ENCODE results near the gene GPANK1. TPM values are rescaled to one million over a fixed set of nuclear protein-coding genes. Genes with fewer than 3 reads are reported as not detected.

The GPANK1 gene
- polyA plus RNA-seq, 3 donors from 2014 or later, result 17.2 to 29.3 (median 22.9) TPM

DNA sequence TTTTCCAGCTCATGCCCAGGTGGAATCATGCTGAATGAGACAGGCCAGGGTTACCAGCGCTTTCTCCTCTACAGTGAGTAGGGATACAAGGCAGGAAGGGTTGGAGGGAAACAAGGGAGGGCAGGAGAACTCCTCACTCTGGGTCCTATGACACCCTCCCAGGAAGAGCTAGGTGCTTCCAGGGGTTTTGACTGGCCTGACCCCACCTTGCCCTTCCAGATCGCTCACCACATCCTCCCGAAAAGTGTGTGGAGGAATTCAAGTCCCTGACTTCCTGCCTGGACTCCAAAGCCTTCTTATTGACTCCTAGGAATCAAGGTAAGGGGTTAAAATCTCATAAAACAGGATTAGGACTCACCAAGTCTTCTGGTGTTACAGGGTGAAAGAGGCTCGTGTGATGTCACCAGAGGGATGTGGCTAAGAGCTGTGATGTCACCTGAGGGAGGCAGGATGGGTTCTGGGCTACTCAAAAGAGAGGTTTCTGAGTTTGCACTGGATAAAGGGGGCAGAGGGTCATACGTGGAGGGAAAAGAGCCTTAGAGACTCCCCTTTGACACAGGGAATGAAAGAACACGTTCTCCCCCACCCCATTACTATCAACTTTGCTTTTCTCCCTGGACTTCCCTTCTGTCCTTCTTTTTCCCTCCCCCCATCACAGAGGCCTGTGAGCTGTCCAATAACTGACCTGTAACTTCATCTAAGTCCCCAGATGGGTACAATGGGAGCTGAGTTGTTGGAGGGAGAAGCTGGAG, 7.2 kb downstream of the GPANK1 start:
- DNase-seq, result peak in 1 of 3 donors; percentile 11
- Mint-ChIP-seq H3K27ac (peak overlapping the region; percentile 70 to 84 (median 80)), H3K27me3 (ENCODE audit: low read depth in 3 of 3) (peaks cover 3 to 7% (median 5%) of the 10 kb centered on the region in 3 donors), H3K4me1 (peaks cover 66 to 76% of the 10 kb centered on the region in 2 donors), H3K36me3 (peaks cover 4 to 8% (median 5%) of the 10 kb centered on the region in 3 donors), H3K9me3 (no peaks in the 10 kb centered on the region), H3K4me3 (peak overlapping the region; percentile 42 to 87 (median 59))

DNA sequence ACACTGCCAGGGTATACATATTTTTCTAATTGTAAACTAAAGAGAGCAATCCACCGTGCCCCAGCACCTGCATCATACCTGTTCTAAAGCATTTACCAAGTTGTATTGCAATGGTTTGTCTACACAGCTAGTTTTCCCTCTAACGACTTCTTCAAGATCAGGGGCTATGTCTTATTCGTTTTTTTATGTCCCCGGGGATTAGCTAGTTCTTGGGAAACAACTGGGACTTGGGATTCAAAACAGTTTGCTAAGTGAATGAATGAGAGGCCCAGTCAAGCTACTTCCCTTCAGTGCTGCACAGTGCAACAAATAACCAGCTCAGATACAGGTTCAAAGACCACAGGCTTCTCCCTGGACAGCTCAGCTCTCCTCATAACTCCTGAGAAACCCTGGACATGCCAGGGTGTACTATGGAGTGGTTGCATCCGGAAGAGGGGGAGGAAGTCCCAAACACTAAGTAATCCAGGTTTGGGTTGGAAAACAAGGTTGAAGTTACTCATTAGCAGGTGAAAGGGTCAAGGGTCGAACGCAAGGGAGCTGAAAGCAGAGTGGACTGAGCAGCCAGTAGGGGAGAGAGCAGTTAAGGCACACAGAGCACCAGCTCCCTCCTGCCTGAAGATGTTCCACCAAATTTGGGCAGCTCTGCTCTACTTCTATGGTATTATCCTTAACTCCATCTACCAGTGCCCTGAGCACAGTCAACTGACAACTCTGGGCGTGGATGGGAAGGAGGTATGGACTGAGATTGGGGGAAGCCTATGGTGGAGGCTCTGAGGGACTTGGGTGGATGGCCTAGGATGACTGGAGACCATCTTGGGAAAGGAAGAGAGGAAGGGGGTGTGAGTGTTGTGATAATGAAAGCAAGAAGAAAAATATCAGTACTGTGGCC, 9.2 kb downstream of the GPANK1 start, which contains the start of gene APOM:
Gene APOM (plus strand): TSS at position 546 of the 889 bp plus-strand sequence. CDS start 73 bp downstream, at position 619.
- peak within 1 kb of the TSS; percentile 23 to 88 (median 57) for H3K27ac Mint-ChIP-seq
- H3K9me3 Mint-ChIP-seq, result no peaks in the 10 kb centered on the region
- H3K4me1 Mint-ChIP-seq, result peaks cover 70 to 83% of the 10 kb centered on the region in 2 donors

DNA sequence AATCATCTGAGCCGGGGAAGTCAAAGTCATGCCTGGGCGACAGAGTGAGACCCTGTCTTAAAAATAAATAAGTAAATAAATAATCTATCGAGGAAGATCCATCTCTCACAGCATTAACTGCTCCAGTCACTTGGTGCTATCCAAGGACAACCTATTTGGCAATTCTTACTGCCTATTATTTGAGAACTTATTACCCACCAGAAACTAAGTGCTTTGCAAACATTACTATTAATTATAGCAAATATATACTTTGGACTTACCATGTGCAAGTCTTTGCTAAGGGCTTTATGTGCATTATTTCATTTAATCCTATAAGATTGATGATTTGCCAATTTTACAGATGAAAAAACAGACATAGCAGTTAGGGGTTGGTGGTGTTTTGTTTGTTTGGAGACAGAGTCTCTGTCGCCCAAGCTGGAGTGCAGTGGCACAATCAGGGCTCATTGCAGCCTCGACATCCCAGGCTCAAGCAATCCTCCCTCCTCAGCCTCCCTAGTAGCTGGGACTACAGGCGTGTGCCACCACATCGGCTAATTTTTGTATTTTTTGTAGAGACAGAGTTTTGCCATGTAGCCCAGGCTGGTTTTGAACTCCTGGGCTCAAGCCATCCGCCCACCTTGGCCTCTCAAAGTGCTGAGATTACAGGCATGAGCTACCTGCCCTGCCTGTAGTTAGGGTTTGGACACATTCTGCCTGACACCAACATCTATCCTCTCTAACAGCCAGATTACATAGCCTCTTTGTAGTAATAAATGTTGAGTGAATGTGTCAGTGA, 10.0 kb downstream of the GPANK1 start:
- peaks cover 4 to 10% (median 5%) of the 10 kb centered on the region in 3 donors for H3K36me3 Mint-ChIP-seq
- peaks cover 68 to 86% of the 10 kb centered on the region in 2 donors for H3K4me1 Mint-ChIP-seq

More for the DNA sequence above, 9.2 kb downstream of the GPANK1 start, which contains the start of gene APOM:
- DNase-seq, result no peak
- H3K4me3 Mint-ChIP-seq, result peak within 1 kb of the TSS in 1 of 5 donors; percentile 35
- H3K36me3 Mint-ChIP-seq, result peaks cover 4 to 10% (median 5%) of the 10 kb centered on the region in 3 donors
- H3K27me3 Mint-ChIP-seq (ENCODE audit: low read depth in 3 of 3), result peaks cover 16 to 22% (median 16%) of the 10 kb centered on the region in 3 donors

DNA sequence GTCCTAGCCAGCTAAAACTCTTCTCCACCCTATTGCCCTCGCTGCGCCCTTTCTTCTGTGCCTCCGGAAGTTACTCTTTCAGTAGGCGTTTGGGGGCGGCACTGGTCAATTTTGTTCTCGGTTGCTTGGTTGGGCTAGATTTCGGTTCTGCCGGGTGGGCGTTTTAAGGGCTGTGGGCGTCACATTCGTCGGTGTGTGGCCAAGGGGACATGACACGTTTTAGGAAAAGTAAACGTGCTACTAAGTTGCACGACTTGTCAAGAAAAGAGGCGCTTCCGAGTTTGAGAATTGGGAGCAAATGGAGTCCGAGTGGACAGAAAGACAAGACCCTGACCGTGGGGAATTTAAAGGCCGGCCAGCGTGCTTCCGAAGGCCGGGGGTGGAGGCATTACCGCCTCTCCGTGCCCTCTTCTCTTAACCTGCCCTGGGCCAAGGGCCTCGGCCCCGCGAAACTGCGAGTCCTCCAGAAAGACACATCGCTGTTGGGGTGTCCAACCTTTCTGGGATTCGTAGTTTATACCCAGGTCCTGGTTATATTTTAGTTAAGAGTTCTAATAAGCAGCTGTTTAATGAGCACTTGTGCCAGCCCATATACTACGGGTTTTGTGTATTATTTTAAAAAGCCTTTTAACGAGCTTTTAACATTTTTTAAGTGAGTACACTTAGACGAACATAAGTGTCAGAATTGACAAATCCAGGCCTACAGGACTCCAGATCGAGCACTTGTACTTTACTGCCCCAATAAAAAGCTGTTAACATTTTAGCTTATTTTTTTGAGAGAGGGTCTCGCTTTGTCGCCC, 11.7 kb downstream of the GPANK1 start:
- Mint-ChIP-seq H3K4me1 (peaks cover 58 to 77% of the 10 kb centered on the region in 2 donors), H3K36me3 (peaks cover 4 to 19% (median 11%) of the 10 kb centered on the region in 3 donors), H3K27ac (peak overlapping the region; percentile 98 to 100 (median 100)), H3K27me3 (ENCODE audit: low read depth in 3 of 3) (peaks cover 16 to 24% (median 16%) of the 10 kb centered on the region in 3 donors), H3K9me3 (no peaks in the 10 kb centered on the region), H3K4me3 (peak overlapping the region; percentile 95 to 99 (median 95))
- DNase-seq, result peak; percentile 93 to 96 (median 95)

More for the DNA sequence above, 10.0 kb downstream of the GPANK1 start:
- no peaks in the 10 kb centered on the region for H3K9me3 Mint-ChIP-seq
- peak overlapping the region in 2 of 5 donors; percentile 35 to 38 for H3K4me3 Mint-ChIP-seq
- H3K27me3 Mint-ChIP-seq (ENCODE audit: low read depth in 3 of 3), result peaks cover 16 to 22% (median 16%) of the 10 kb centered on the region in 3 donors
- no peak for DNase-seq
- peak overlapping the region in 3 of 6 donors; percentile 4 to 71 (median 43) for H3K27ac Mint-ChIP-seq

DNA sequence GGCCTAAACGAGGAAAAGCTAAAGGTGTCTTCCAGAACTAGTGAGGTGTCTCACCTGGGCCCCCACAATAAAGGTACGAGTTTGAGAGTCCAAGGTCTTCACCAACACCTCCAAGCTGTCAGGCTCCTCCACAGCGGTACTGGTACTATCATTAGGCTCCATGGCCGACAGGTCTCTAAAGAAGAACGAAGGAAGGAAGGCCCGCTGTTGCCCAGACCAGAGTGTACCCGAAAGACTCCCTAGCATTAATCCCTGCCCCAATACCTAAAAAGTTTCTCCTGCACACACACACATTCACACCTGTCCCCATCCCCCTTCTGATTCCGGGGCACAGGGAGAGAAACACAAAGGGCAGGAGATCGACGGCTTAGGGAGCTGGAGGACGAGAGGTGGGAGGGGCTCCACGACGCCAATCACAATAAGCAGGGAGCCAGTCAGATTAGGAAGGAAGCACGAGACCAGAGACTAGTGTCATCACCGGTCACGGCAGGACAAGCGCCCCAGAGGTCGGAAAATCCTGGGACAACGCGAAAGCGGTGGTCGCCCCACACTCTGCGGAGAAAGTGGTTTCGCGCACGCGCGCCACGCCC, 13.1 kb downstream of the GPANK1 start:
- Mint-ChIP-seq H3K4me3 (peak overlapping the region; percentile 95 to 99 (median 95)), H3K4me1 (peaks cover 49 to 63% of the 10 kb centered on the region in 2 donors), H3K36me3 (peaks cover 8 to 25% (median 11%) of the 10 kb centered on the region in 3 donors), H3K27ac (peak overlapping the region; percentile 98 to 100 (median 100)), H3K27me3 (ENCODE audit: low read depth in 3 of 3) (peaks cover 16 to 24% (median 16%) of the 10 kb centered on the region in 3 donors), H3K9me3 (no peaks in the 10 kb centered on the region)
- DNase-seq, result no peak

DNA sequence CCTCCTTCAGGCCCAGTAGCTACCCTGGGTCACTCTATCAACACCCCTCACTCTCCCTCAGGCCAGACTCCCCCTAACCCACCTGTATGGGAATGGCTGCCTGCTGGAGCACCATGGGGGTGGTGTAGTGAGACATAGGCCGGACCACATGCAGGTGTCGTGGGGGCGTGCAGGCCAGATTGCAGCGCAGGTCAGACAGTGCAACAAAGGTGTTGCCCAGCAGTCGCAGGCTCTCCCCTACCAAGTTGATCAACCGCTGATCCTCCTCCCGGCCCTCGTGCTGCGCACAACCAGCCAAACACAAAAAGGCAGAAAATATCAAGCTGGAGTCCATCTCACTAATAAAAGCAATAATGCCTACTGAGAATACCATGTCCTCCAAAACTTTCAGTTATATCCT, 19.5 kb downstream of the GPANK1 start:
- H3K36me3 Mint-ChIP-seq, result peaks cover 11 to 57% (median 19%) of the 10 kb centered on the region in 3 donors
- H3K27ac Mint-ChIP-seq, result peak overlapping the region in 3 of 6 donors; percentile 61 to 74 (median 69)
- H3K4me1 Mint-ChIP-seq, result peaks cover 10 to 19% of the 10 kb centered on the region in 2 donors
- DNase-seq, result no peak
- H3K27me3 Mint-ChIP-seq (ENCODE audit: low read depth in 3 of 3), result peaks cover 0 to 5% (median 0%) of the 10 kb centered on the region in 3 donors
- H3K9me3 Mint-ChIP-seq, result no peaks in the 10 kb centered on the region
- no peak overlapping the region for H3K4me3 Mint-ChIP-seq

DNA sequence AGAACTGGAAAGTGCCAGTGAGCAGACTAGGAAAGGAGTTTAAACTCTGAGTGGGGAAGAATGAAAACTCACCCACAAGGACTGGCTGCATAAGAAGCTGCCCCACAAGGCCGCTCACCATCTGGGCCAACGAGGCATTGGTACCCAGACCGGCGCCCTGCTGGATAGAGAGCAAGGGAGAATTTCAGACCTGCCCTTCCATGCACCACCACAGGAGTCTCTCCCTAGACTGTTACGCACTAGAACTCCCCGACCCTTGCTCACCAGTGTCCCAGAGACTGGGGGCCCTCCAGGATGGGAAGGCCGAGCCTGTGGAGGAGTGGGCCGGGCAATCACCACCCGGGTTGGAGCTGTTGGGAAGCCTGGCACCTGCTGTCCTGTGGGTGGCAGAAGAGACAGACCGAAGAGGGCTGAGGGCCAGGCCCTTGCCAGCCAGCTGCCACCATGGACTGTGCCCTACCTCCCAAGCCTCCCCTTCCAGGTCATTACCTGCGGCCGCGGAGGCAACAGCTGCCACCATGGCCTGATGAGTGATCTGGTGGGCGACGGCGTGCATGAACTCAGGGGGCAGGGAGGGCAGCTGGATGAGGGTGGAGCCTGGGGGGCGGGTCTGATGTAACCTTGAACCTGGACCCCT, 20.9 kb downstream of the GPANK1 start:
- DNase-seq, result no peak
- Mint-ChIP-seq H3K9me3 (no peaks in the 10 kb centered on the region), H3K4me1 (peaks cover 0 to 7% of the 10 kb centered on the region in 2 donors), H3K4me3 (no peak overlapping the region), H3K36me3 (peaks cover 11 to 56% (median 14%) of the 10 kb centered on the region in 3 donors), H3K27ac (no peak overlapping the region), H3K27me3 (ENCODE audit: low read depth in 3 of 3) (peaks cover 0 to 5% (median 0%) of the 10 kb centered on the region in 3 donors)

DNA sequence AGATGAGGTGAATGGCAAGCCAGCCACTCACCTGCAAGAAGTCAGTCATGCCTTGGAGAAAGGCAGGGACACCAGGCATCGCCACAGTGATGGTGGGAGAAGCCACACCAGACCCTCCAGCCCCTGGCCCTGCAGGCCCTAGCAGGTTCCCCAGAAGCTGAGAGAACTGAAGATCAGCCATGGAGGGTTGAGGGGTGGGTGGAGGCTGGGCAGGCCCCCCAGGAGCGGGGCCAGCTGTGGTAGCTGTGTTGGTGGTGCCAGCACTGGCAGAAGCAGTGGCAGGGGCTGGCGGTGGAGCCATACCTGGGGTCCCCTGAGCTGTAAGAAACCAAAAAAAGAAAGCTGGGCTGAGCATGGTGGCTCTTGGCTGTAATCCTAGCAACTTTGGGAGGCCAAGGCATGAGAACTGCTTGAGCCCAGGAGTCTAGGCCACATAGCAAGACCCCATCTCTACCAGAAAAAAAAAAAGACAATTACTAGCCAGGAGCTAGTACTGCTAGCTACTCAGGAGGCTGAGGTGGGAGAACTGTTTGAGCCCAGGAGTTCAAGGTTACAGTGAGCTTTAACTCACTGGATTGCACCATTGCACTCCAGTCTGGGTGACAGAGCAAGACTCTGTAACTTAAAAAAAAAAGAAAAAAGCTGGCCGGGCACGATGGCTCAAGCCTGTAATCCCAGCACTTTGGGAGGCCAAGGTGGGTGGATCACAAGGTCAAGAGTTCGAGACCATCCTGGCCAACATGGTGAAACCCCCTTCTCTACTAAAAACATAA, 21.8 kb downstream of the GPANK1 start:
- Mint-ChIP-seq H3K27ac (no peak overlapping the region), H3K9me3 (no peaks in the 10 kb centered on the region), H3K4me1 (peaks cover 0 to 7% of the 10 kb centered on the region in 2 donors), H3K27me3 (ENCODE audit: low read depth in 3 of 3) (peaks cover 0 to 3% (median 0%) of the 10 kb centered on the region in 3 donors), H3K36me3 (peaks cover 11 to 51% (median 14%) of the 10 kb centered on the region in 3 donors), H3K4me3 (no peak overlapping the region)
- DNase-seq, result no peak

DNA sequence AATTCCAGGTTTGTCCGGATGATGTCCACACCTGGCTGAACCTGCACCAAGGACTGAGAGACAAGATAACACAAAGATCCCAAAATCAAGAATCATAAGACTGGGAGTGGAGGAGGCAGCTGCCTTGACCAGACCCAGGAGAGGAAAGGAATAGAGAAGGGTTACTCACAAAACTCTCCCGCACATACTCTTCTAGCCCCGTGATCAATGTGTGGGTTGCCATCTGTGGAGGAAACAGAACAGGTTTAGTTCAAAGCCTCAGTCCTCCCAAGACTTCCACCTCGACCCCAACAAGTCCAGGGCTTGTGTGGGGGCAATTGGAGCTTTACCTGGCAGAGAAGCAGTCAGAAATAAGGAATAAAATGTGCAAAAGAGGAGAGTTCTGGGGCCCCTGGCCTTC, 23.4 kb downstream of the GPANK1 start:
- peaks cover 7 to 44% (median 14%) of the 10 kb centered on the region in 3 donors for H3K36me3 Mint-ChIP-seq
- no peak overlapping the region for H3K27ac Mint-ChIP-seq
- H3K9me3 Mint-ChIP-seq, result no peaks in the 10 kb centered on the region
- H3K4me3 Mint-ChIP-seq, result no peak overlapping the region
- DNase-seq, result no peak
- peaks cover 0 to 5% (median 0%) of the 10 kb centered on the region in 3 donors for H3K27me3 Mint-ChIP-seq (ENCODE audit: low read depth in 3 of 3)
- H3K4me1 Mint-ChIP-seq, result peaks cover 0 to 7% of the 10 kb centered on the region in 2 donors

DNA sequence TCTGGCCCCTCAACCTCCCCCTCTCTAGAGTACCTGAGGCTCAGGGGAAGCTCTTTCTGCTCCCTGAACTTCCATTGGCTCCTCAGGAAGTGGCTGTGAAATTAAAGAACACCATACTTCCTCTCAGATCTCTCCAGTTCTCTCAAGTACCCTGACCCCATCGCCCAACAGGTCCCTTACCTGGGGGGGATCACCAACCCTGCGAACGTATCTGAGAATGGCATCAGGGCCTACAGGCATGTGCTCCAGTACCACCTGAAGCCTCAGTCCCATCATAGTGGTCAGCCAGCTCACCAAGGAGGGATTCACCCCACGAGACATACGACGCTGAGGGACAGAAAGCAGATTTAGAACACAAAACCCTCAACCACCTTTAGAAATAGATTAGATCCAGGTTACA, 24.2 kb downstream of the GPANK1 start:
- Mint-ChIP-seq H3K4me1 (peaks cover 0 to 5% of the 10 kb centered on the region in 2 donors), H3K27me3 (ENCODE audit: low read depth in 3 of 3) (peaks cover 0 to 6% (median under 1%) of the 10 kb centered on the region in 3 donors), H3K27ac (no peak overlapping the region), H3K4me3 (no peak overlapping the region), H3K36me3 (peaks cover 8 to 44% (median 15%) of the 10 kb centered on the region in 3 donors), H3K9me3 (no peaks in the 10 kb centered on the region)
- no peak for DNase-seq

DNA sequence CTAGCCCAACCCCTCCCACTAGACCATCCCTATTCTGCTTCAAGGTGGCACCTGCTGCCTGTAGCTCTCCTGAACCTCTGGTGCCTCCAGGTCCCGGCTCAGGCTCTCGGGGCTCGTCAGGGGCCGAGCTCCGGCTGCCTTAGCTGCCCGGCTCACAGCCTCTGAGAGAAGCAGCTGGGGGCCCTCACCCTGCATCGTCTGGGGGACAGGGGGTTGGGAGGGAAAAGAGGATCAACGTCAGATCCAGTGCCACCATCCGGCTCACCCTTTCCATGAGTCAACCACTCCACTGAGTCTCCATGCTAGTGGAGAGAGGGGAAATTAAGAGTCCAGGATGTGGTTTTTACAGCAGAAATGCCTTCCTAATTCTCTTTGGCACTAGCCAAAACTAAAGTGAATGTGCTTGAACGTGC, 25.3 kb downstream of the GPANK1 start:
- H3K4me1 Mint-ChIP-seq, result no peaks in the 10 kb centered on the region
- H3K27ac Mint-ChIP-seq, result peak overlapping the region in 1 of 6 donors; percentile 64
- H3K9me3 Mint-ChIP-seq, result no peaks in the 10 kb centered on the region
- H3K4me3 Mint-ChIP-seq, result no peak overlapping the region
- peaks cover 8 to 39% (median 10%) of the 10 kb centered on the region in 3 donors for H3K36me3 Mint-ChIP-seq
- DNase-seq, result no peak
- H3K27me3 Mint-ChIP-seq (ENCODE audit: low read depth in 3 of 3), result peaks cover 2 to 6% (median 5%) of the 10 kb centered on the region in 3 donors
